ENCODE data around the gene ZFAND3.

Gene ZFAND3

DNA sequence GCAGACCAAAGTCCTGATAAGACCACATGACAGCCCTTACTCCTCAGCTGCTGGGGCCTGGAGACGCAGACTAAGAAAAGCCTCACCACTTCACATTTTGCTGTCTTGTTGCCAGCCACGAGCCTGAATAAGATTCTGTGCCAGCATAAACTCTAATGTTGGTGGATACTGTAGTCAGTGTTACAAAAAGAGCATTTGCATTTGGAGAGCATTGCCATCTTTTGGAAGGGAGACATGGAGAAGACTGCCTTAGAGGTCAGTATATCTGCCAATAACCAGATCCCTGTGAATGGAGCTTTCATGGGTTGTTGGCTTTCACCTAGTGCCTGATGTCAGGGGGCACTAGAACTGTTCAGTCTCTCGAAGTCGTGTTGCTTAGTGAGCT, 315.2 kb downstream of the ZFAND3 start:
- DNase-seq, result no peak

DNA sequence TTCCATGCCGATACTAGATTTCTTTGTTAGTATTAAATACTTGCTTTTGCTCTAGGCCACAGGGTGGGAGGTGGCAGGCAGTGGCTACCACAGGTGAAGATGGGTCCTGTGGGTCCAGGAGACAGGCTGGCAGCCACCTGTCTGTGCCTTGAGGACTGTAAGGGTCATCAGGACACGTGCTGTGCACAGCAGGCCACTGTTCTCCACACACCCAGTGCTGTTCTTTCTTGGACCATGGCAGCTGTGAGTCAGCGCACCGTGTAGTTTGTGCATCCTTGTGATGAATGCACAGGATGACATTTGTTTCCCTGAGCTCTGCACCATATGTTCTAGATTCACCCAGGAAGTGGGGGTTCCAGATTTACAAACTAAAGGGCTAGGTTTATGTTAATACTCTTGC, 317.0 kb downstream of the ZFAND3 start:
- DNase-seq (no peak), ATAC-seq (no peak)

More for the DNA sequence above, 315.2 kb downstream of the ZFAND3 start:
- no peak for ATAC-seq

DNA sequence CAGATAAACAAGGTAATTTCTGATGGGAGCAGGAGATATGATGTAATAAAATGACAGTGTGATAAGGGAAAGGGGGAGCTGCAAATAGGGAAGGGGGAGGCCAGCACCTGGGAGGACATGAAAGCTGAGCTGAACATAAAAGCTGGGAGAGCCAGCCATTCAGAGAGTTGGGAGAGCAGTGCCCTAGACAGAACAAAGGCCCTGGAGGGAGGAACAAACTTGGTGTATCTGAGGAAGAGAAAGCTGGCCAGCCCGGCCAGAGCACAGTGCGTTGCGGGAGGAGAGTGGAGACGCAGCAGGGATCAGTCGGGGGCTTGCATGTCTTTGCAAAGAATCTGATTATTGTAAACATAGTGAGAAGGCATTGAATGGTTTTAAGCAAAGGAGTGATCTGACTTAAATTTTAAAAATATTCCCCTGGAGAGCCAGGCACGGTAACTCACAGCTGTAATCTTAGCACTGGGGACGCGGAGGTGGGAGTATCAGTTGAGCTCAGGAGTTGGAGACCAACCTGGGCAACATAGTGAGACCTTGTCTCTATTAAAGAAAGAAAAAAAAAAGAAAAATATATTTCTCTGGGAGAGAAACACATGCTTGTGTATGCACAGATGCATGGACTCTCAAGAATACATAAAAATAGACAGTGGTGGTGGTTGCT, 318.2 kb downstream of the ZFAND3 start:
- ATAC-seq, result no peak

DNA sequence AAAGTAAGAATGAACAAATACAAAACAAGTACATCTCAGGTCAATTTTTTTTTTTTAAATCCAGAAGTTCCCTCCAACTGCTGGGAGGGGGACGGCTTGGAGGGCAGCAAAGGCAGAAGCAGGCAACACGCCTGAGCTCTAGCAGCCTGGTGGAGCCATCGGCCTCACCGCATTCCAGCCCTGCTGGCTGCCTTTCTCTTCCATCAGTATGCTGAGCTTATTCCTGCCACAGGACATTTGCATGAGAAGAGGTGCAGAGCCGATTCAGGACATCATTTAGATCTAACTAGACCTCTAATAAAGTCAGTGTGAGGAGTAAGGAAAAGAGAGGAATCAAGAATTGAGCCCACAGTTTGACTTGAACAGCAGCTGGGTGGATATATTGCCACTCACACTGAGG, 318.8 kb downstream of the ZFAND3 start:
- DNase-seq, result no peak
- no peak for ATAC-seq

More for the DNA sequence above, 318.2 kb downstream of the ZFAND3 start:
- DNase-seq, result no peak

DNA sequence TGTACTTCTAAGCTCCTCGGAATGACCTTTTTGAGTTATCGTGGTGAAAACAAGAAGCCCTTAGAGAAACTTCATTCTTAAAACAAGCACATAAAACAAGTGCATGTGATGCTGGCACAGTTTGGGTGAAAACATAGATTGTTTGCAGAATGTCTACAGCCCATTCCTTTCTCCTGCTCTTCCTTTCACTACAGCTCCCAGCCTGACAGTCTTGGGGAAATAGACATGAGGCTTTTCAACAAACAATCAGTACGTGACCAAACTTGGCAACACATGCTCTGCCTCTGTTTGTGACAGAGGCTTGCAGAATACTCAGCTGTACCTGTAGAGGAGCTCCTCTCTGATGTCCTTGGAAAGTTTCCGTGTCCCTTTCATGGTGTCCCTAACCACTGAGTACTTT, 321.6 kb downstream of the ZFAND3 start:
- no peak for ATAC-seq
- no peak for DNase-seq

DNA sequence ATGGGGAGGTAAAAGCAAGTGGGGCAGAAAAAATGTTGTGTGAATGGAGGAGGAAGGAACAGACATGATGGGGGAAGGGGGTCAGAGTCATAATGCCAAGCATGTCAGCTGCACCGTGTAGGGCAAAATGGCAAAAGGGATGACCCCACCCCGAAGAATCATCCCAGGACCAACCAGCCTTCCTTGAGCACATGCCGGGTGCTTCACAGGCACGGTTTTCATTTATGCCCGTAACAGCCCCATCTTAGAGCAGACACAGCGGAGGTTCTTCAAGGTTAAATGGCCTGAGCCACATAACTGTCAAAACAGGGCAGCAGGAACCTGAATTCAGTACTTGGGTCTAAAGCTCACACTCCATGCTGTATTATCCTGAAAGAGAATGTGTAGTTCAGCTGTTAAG, 322.2 kb downstream of the ZFAND3 start:
- no peak for DNase-seq
- no peak for ATAC-seq

DNA sequence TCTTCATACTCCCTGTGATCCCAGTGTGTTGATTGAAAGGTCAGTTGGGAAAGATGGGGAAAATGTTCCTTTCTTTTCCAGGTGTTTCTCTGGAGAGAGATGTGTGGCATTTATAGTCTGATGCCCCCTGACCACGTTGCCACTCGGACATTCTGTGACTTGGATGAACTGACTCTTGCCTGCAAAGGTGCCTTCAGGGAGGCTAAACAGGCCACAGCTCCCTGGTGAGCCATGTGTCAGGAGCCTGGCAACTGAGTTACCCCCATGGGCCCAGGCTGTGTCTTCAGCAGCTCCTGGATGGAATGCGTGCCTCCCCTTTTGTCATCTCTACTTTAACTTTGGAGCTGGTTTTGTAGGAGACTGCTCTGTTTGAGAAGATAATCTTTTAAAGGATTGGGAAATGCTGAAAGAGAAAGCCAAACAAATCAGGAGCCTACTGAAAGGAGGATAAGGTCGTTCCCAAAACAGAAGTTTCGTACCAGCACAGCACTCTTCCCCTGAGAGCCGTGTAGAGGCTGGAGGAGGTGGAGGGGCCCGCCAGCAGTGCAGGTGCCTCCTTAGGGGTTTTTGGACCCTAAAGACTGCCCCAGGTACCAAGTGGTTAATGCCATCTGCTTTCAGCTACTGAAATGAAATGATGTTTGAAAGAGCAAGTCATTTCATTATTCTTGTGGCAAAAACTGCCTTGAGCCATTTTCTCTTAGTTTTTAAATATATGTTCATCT, 322.8 kb downstream of the ZFAND3 start:
- ATAC-seq (no peak), DNase-seq (no peak)

DNA sequence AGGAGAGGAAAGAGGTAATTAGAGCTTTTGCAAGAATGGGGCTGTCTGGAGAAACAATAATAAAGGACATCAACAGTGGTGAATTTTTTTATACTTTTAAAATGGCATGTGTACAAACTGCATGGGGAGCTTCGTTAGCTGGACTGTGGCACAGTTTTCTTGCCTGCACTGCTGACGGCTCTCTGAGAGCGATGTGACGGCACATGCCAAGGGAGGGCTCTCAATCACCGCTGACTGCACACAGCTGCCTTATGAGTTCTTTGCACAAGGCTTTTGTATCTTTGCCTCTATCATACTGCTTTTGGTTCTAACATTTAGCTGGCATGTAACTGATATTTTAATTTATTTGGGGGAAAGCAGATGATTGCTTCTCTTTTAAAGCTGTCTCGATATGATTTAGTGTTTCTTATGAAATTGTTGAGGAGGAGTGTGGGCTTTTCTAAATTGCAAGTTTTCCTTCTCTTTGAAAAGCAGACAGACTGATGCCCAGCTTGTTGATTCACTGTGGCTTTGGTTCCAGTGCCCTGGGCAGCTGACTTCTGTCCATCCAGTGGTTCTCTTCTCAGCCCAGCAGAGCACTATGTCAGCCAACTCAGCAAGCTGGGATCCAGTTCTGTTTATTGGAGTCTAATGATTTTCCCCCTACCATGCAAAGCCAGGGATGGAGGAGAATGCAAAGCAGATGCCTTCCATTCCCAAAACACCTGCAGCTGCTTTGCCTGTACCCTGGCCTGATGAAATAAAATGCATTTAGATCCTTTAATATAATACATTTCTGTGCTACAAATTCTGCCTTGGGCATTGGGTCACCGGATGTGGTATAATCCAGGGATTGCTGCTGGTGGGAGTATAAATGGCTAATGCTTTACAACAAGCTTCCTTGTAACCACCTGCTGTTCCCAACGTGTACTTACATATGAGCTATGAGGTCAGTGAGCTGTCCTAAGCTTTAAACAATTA, 323.9 kb downstream of the ZFAND3 start:
- DNase-seq (no peak), ATAC-seq (no peak)

DNA sequence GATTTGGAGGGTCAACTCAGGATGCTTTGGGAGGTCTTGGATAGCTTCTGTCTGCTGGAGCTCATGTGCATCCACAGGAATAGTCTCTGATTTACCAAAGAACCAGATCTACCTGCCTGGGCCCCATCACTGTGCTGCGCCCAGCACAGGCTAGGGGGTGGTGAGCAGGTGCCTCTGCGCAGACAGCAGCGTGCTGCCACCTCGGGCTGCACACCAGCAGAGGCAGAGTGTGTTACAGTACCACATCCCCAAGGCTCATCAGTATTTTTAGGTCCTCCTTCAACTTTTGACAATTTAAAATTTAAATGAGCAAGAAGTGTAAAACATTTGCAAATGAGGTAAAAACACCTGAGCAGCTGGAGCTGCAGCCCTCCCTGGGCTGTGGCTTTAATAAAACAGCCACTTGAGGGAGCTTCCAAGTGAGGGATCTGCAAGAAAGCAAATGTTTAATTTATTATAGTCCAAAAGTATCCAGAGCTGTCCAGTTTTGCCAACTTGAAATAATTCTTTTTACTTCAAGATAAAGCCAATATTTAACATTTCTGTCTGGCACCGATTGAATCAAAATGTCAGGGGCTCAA, 324.9 kb downstream of the ZFAND3 start:
- no peak for DNase-seq

DNA sequence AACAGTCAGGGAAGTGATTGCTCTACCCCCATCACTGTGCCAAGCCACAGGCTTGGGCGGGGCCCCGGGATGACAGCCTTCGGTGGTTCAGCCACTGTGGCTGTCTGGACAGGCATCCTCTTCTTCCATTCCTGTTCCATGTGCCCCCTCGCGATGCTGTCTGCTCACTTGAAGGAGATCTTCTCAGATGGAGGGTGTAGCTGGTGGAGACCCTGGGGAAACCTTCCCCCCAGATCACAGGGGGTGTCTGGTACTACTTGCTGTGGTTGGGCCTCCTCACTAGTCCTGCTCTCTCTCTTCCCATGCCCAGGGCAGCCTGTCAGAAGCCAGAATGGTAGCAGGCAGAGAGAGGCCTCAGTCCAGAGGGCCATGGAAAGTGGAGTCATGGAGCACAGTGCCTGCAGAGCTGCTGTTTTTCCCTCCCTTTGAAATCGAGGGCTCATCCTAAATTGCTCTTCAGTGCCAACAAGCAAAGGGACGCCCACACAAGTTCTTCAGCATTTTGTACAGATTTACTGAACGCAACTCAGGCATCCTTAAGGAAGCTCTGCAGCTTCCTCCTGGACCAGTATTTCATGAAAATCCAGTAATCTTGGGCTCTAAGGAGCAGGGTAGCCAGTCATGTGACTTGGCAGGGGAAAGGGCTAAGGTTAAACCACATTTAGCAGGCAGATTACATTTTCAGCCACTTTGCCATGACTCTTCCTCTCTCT, 326.6 kb downstream of the ZFAND3 start:
- DNase-seq (no peak), ATAC-seq (no peak)

More for the DNA sequence above, 324.9 kb downstream of the ZFAND3 start:
- no peak for ATAC-seq

DNA sequence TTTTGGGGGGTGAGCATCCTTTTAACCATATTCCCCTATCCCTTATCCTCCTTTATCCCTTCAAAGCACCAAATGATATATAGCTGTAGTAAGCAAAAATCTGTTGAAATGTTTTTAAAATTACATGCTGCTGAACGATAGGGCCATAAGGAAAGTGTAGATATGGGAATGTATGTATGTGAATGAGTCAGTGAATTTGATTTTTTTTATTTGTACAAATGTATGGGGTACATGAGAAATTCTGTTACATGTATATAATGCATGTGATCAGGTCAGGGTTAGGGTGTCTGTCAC, 327.2 kb downstream of the ZFAND3 start:
- ATAC-seq (no peak), DNase-seq (no peak)

DNA sequence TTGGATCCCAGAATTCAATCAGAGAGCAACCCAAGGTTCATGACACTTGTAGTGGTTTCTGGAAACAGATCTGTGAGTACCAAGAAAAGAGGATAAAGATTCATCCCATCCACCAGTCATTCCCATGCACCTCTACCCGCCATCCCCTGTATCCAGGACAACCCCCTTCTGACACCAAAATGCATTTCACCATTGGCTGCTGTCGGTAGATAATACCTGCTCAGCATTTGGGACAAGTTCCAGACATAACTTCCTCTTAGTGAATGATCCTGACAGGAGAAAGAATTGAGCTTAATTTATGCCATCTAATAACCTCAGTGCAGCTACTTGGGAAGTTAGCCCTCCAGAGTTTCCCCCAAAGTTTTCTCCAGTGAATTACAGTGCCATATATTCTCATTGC, 329.1 kb downstream of the ZFAND3 start:
- no peak for ATAC-seq
- no peak for DNase-seq

DNA sequence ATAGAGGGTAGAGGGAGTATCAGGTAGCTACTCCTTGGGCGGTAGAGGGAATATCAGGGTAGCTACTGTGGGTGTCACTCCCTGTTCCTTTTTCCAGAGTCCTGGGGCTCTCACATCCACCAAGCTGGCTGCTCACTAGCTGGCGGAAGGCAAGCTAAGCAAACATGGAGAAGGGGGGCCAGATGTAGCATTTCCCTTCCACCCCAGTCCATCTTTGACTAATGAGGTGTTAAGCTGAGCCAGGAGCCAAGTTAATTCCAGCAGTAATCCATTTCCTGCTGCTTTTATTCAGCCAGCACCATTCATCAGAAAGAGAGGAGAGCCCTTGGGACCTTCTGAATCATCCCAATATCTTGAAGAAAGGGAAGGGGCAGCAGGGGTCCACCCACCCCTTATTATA, 330.0 kb downstream of the ZFAND3 start:
- no peak for ATAC-seq
- no peak for DNase-seq

DNA sequence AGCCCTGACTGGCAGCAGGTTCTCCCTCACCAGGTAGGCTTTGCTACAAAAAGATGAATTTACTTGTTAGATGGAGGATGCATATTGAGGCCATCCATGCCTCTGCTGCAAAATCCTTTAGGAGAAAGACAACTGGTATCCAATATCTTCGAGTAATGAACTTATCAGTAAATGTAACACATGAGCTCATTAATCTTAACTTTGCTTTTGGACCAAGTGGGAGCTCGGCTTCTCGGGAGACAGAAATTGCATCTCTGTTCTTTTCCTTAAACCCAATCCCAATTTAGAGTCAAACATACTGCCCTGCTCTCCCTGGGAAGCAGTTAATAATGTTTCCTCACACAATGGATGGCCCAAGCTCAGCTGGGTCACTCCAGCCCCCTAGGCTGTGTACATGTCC, 330.5 kb downstream of the ZFAND3 start:
- DNase-seq (no peak), ATAC-seq (no peak)

DNA sequence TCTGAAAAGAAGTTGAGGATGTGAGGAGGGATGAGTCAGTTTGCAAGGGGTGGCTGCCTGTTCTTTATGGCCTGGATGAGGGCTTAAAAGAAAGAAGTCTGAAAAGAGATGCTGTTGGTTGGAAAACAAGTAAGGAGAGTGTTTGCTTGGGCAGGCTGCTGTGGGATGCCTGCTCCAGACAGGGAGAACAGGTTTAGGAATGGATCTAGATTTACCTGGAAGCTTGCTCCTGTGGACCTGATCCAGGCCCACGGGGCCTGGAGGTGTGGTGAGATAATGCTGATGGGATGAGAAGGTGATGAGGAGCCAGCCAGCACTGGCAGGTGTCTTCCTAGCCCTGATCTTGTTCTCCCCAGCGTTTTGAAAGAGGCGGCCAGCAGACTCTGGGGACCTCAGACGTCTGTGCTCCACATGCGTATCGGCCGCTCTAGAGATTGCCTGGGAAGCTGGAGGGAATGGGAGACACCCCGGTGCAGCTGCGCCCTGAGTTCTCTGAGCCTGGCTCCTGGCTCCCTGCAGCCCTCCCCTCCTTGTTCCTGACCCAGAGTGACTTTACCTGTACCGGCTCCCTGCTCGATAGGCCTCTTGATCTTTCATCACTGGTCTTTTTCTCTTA, 331.3 kb downstream of the ZFAND3 start:
- ATAC-seq (no peak), DNase-seq (no peak)

DNA sequence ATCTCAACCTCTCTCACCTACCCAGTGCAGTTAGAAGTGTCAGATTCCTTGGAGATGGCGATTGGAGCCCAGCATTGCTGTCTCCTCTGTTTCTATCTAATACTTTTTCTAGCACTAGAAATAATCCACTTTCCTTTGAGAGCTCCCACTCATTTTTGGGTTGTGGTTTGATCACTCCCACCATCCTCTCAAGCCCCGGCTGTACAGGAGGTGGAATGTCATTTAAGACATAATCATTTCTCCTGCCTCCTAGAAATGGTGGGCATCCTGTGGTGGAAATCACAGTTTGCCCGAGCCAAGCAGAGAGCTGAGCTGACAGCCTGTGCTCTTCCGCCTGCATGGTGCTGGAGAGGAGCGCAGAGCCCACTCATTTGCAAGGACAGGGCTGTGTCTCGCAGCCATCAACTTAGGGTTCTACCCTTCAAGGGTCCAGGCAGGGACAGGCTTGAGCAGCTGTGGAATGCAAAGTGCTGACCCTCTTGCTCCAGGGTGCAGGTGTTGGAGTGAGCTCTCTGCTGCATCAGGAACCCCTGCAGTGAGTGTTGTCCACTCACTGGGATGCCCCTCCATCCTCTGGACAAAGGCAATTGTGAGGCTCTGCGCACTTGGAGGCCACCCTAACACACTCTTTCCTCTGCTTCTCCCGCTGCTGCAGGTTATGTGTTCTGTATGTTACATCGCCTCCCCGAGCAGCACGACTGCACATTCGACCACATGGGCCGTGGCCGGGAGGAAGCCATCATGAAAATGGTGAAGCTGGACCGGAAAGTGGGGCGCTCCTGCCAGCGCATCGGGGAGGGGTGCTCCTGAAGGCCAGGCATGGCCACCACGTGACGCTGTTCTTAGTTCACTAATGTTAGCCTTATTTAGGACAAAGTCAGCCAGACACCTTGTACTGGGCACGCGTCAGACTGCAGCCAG, 332.3 kb downstream of the ZFAND3 start:
- no peak for DNase-seq
- no peak for ATAC-seq

DNA sequence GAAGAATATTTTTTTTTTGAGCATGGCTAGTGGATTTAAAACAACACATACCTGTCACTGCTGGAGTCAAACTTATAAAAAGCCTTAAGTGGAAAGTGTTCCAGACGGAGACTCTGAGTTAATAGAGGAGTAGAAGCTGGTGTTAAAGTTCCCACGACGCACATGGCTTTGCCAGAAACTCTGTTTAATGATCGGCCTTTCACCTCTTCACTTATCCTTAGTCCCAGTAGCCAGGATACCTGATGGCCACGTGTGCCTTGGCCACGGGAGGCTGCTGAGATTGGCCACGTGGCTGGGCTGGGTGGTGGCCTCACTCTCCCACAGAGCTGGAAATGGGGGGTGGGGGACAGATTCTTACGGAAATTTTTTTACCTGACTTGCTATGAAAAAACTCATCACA, 333.1 kb downstream of the ZFAND3 start:
- DNase-seq (no peak), ATAC-seq (no peak)

DNA sequence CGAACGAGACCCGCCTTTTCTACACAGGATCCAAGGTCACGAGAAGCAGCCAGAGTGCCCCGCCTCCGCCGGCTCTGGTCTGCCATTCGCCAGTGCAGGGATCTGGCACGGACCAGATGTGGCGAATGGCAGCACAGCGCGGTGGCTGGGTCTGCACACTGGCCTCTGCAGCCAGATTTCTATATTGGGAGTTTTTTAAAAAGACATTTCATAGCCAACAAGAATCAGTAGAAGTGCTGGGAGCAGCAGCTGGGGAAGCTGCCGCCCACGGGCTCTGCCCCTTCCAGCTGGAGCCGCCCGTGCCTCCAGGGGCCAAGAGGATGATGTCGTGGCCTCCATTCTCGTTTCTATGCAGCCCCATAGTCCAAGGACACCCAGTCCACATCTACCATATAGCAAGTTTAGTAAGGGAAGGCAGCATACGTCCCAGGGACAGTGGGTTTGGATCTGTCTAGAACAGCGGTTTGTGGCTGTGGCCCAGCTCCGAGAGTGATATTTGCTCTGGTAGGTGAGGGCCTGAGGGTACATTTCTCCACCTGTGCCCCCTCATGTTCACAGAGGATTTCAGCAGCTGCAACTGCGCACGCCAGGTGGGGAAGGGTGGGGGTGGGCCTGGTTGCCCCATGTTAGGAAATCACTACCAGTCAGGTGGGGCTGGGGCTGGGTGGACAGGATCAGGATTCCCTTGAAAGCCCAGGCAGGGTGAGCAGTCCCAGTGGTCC, 333.7 kb downstream of the ZFAND3 start:
- ATAC-seq (no peak), DNase-seq (no peak)

DNA sequence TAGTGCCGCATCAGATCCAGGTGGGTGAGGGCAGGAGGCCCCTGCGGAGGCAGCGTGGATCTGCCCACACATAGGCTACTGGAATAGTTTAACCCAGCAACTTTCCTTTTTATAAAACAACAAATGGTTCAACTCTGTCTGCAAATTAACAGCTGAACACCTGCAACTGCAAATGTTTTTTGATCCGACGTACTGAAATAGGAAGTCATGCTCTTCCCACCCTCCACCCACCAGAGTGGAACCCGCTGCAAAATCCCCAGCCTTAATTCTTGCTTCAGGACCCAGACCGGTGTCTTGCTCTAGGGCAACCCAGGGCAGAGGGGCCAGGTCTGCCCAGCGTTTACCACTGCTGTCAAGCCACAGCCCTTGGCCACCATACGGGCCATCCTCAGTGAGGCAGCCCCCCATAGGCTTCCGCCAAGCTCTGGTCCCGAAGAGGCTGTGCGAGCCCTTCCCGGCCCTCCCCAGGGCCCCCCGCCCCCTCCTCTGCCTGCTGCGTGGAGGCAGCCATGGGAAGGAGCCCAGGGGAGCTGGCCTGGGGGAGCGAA, 334.3 kb downstream of the ZFAND3 start:
- DNase-seq (no peak), ATAC-seq (no peak)

DNA sequence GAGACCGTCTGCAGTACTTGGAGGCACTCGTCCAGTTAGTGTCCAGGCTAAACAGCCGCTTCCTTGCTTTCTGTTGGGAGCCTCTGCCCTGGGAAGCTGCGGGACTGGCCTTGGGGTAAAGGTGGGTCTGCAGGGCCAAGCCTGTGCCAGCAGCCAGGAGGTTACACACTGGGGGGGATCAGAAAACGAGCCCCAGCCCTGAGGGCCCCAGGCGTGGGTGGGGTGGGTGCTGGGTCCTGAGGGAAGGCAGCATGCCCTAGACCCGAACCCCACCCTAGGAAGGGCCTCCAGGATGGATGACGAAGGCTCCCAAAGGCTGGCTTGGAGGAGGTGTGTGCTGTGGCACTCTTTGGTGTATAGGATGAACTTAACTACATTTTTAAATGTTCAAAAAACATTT, 335.2 kb downstream of the ZFAND3 start:
- DNase-seq, result no peak
- ATAC-seq, result no peak

All from stimulated activated naive CD8-positive, alpha-beta T cell treated with anti-CD3 and anti-CD28 coated beads, Interleukin-15, Interleukin-2, amounts not matched to agents 100 U/mL and 50 U/mL, for 24 hours (primary cell).